ENCODE measurements around the gene NUB1.

The NUB1 gene

DNA sequence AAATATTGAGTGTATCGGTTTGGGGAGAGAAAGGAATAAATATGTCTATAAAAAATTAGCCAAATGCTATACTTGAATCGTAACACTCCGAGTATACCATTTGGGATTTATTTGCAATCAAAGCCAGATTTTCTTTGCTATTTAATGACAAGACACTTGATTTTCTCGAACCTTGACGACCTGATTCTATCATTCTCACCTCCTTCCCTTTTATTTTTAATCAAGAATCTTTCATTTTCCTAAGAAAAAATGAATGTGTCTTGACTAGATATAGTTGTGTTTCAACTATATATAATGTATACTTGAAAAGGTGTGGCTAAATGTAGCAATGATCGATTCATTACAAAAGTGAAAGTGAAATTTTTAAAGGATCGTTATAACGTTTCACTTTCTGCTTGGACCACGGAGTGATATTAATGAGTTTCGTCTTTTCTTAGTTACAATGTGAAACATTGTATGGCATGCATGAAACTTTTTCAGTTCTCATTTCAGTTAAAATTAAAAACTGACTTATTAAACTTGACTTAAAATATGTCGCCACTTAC is 562 bp downstream of the NUB1 start:
- no peak for DNase-seq (ENCODE audit: low read depth in 2 of 2, low spot score in 1 of 2)

DNA sequence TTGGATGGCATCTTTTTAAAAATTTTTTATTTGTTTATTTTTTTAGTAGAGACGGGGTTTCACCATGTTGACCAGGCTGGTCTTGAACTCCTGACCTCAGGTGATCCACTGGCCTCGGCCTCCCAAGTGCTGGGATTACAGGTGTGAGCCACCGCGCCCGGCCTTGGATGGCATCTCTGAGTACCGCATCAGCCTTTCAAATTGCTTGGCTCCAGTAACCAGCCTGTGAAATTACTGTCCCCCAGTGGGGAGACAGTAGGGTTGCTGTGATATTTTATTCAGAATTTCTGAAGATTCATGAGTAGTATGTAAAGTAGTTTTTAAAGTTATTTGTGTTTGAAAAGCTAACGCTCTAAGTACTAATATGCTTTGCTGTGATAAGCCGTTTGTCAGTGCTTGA is 1.2 kb downstream of the NUB1 start:
- no peak for DNase-seq (ENCODE audit: low read depth in 2 of 2, low spot score in 1 of 2)

DNA sequence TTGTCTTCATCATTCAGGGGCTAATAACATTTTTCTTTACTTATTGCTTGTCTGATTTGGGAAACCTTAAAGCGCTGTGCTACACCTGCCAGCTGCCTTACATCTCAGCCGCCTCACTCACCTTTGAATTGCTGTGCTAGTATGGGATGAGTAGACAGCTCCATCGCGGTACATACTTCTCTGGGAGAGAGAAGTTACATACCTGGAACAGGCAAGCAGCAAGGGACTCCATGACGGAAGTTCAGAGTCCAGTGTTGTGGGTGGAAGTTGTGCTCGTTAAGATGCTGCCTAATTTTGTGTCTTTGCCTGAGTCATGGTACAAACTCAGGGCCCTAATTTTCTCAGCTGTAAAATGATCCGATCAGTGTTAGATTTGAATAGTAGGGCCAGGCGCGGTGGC is 1.9 kb downstream of the NUB1 start:
- DNase-seq (ENCODE audit: low read depth in 2 of 2, low spot score in 1 of 2) = no peak

DNA sequence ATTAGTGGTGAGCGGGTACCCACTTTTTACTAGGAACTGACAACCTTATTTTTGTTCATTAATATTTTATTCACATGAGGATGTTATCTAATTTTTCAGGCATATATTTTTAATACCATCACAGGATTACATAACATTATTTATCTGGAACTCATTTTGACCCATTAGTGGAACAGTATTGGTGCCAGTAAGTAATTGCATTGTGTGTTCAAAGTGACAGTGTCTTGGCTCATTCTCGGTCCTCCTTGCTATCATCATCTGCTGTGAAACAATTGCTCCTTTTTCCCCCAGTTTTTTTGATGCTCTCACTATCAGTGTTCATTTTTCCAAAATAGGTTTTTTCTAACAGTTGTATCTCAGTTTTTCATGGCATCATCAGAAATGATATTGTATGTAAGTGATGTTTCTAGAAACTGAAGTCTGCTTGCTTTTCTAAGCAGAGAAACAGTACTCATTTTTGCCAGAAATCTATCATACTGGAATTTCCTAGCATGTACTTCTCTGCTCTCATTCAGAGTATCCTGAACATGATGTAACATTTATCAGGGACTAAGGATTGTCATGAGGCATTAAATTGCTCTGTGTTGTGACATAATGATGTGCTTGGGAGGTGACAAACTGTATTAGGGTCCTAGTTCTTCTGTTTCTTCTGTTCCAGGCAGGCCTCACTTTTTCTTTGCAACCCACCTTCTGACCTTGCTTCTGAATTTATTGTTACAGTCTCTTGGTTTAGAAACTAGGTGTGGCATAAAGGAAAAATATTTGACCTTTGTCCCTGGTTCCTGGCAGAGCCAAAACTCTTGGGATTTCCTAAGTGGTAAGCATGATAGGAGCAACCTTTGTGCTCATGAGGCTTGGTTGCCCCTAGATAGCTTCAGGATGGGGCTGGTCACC is 4.2 kb downstream of the NUB1 start:
- DNase-seq (ENCODE audit: low read depth in 2 of 2, low spot score in 1 of 2) = no peak

DNA sequence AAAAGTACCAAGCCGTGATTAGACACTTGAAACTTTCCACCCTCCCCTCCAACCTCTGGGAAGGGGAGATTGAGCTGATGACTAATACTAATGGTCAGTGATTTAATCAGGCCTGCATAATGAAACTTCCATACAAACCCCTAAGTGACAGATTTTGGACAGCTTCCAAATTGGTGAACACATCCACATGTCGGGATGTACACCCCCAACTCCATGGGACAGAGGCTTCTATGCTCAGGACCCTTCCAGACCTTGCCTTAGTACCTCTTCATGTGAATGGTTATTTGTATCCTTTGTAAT is 4.8 kb downstream of the NUB1 start:
- no peak for DNase-seq (ENCODE audit: low read depth in 2 of 2, low spot score in 1 of 2)

DNA sequence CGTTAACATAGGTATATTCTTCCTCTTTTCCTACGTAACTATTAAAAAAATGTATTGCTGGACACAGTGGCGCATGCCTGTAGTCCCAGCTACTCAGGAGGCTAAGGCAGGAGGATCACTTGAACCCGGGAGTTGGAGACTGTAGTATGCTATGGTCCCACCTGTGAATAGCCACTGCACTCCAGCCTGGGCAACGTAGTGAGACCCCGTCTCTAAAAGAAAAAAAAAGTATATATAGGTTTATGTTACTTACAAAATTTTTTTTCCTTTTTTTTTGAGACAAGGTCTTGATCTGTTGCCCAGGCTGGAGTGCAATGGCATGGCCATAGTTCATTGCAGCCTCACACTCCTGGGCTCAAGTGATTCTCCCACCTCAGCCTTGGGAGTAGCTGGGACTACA is 5.6 kb downstream of the NUB1 start:
- DNase-seq (ENCODE audit: low read depth in 2 of 2, low spot score in 1 of 2) = no peak

DNA sequence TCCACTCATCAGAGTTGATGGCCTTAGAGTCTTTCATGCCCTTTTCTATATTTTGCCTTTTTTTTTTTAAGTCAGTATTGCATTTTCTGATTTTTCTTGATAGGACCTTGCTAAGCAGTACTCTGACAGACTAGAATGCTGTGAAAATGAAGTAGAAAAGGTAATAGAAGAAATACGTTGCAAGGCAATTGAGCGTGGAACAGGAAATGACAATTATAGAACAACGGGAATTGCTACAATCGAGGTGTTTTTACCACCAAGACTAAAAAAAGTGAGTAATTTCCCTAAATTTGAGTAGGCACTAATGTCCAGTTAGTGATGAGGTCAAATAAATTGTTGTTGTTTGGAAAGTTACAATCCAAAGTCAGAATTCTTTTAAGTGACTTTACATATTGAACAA is 7.4 kb downstream of the NUB1 start:
- no peak for DNase-seq (ENCODE audit: low read depth in 2 of 2, low spot score in 1 of 2)

DNA sequence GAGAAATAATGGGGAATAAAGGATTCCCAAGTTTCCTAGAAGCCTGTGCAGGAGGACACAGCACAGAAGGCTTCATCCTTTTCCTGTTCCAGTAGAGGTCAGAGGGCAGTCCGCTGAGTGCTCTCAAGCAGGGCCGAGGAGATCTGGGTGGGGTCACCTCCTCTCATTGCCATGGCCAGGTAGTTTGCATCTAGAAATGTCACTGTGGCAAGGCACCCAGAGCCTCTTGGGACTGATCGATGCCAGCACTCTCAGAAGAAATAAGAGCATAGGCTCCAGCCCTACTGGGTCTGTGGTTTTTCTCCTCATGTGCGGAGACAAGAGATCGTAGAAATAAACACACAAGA is 7.9 kb downstream of the NUB1 start:
- no peak for DNase-seq (ENCODE audit: low read depth in 2 of 2, low spot score in 1 of 2)

DNA sequence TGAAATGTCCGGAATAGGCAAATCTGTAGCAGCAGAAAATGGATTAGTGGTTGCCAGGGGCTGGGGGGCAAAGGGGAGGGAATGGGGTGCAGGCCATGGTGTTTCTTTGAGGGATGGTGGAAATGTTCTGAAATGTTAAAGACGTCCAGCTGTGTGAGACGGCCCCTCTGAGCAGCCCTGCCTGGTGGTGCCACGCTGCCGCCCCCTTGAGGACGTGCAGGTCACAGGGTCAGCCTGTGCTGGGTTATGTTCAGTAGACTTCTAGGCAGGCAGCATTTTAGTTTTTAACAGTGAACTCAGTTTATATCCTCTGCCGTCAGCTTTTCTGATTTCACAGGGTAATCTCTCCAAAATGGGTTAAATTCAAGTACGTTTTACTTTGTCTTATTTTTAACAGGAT is 9.4 kb downstream of the NUB1 start:
- no peak for DNase-seq (ENCODE audit: low read depth in 2 of 2, low spot score in 1 of 2)

DNA sequence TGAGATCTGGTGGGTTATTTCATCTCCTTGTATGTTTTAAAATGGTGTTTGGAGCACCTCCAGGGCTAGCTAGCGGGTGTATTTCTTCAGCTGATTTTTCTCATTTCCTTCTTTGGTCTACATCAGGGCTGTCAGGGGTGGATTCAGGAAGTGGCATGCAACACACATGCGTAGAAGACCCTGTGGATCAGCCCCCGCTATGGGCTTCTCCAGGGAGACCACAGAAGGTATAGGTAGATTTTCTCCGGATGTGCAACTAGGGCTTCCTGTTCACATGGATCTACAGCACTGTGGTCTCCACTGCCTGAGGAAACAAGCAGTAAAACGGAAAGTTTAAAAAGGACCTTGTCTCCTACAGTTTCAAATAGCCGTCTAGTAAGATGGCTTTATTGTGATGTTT is 10.4 kb downstream of the NUB1 start:
- DNase-seq (ENCODE audit: low read depth in 2 of 2, low spot score in 1 of 2) = no peak

DNA sequence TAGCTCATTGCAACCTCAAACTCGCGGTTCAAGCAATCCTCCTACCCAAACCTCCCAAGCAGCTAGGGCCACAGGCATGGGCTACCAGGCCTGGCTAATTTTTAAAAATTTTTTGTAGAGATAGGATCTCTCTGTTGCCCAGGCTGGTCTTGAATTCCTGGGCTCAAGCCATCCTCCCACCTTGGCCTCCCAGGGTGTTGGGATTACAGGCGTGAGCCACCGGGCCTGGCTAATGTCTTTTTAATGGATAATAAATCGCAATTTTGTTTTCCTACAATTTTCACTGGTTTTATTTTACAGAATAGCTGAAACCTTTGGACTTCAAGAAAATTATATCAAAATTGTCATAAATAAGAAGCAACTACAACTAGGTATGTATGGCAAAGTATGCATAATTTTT is 10.9 kb downstream of the NUB1 start:
- no peak for DNase-seq (ENCODE audit: low read depth in 2 of 2, low spot score in 1 of 2)

DNA sequence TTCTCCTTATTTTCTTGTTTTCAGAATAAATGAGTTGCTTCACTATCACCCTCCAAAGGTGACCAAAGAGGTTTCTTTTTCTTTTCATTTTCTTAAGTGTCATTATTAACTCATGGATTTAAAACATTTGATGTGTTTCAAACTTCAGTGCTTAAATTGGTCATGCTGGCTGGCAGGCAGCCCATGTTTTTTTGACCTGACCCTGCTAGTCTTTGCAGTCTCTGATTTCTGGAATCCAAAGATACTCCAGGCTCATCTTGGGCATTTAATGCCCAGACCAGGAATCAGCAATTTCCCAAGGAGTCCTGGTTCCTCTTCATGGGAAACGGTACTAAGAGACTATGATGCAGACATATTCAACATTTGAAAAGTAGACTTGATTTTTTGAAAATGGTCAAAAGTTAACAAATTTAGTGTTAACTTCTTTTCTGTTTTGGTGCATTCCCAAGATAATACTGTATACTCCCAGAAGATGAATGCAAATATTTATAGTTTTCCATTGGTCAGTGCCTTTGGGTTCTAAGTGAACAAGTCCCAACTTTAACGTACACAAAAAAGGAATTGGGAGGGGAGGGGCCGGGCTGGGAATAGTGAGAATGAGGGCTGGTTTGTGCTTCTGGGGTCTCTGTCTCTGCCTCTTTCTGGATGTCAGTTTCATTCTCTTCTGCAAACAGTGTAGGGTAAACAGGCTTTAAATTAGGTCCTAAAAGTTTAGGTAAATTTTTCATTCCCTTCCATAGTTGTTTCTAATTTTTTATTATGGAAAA is 19.8 kb downstream of the NUB1 start:
- DNase-seq (ENCODE audit: low read depth in 2 of 2, low spot score in 1 of 2) = no peak

DNA sequence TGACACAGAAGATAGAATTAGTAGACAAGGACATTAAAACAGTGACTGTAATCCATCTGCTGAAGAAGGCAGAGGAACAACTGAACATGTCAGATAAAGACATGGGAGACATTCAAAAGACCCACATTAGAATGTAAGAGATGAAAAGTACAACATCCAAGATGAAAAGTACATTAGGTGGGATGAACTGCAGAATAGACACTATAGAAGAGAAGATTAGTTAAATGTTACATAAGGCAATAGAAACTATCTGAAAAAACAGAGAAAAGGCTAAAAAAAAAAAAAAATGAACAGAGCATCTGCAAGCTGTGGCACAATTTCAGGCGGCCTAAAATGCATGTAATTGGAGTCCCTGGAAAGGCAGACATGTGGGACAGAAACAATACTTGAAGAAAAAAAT is 21.6 kb downstream of the NUB1 start:
- DNase-seq (ENCODE audit: low read depth in 2 of 2, low spot score in 1 of 2) = no peak

DNA sequence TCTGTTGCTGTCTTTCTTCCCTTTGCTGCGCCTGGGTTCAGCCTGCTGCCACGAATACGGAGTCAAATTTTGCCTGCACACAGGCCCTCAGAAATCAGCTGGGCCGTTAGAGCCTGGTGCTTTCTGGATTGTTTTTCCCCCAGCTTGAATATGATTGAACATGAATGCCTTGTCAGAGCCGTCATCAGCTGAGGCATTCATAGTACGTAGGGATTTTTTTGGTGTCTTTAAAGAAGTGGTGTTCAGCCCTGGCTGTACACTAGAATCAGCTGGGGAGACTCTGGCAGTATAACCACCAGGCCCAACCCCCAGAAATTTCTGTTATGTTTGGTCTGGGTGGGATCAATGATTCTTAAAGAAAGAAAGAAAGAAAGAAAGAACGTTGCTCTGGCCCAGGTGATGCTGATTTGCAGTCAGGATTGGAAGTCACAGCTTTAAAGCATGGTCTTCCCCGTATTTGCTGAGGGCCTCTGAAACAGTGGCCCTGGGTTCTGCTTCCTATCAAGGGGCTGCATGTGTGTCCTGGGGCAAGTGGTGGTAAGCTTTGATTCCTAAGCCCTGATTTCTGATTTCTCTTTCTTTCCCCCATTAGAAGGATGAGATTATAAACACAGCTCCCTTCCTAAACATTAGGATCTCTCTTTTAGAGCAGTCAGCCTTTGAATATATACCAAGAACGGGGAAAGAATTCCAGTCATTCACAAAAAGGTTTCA is 24.7 kb downstream of the NUB1 start:
- DNase-seq (ENCODE audit: low read depth in 2 of 2, low spot score in 1 of 2) = no peak

DNA sequence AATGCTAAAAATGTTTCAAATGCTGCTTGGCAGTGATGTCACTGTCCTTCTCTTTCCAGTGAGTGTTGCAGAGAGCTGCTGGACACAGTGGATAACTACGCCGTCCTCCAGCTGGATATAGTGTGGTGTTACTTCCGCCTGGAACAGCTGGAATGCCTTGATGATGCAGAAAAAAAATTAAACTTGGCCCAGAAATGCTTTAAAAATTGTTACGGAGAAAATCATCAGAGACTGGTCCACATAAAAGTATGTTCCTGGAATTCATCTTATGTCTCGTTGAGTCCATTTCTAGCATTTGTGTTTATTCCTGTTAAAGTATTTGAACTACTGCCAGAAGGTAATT is 25.2 kb downstream of the NUB1 start:
- no peak for DNase-seq (ENCODE audit: low read depth in 2 of 2, low spot score in 1 of 2)

DNA sequence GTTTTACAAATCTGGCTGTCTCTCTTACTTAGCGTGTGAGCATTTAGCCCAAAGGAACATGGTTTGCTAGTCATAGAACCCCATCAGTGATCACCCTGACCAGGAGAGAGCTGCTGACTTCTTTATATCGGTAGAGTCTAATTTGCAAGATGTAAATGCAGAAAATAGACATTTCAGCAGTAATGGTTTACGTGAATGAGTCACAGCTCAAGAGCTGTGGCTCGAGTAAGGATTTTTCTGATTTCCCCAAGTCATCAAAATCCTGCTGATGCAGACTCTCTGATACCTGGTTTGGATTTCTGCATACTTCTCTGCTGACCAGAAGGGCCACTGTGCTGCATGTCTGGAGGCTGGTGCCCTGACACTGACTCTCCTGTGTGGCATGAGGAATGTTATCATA is 25.7 kb downstream of the NUB1 start:
- no peak for DNase-seq (ENCODE audit: low read depth in 2 of 2, low spot score in 1 of 2)

DNA sequence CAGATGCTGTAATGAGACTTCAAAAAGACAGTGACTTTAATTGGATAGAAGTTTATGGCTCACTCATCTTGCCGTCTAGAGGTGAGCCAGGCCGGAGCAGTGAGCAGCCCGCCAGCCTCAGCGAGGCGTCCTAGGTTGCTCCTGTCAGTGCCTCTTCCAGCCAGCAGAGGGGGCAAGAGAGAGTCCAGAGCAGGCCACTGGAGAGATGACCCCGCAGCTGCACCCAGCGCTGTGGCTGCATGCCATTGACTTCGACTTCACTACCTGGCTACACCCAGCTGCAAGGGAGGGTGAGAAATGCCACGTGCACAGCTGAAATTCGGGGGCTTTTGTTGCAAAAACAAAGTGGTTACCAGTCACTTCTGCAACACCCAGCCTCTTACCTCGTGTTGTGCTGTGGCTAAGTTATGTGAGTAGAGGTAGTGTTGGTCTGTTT is 26.5 kb downstream of the NUB1 start:
- peak; percentile 38 to 52 for DNase-seq (ENCODE audit: low read depth in 2 of 2, low spot score in 1 of 2)

DNA sequence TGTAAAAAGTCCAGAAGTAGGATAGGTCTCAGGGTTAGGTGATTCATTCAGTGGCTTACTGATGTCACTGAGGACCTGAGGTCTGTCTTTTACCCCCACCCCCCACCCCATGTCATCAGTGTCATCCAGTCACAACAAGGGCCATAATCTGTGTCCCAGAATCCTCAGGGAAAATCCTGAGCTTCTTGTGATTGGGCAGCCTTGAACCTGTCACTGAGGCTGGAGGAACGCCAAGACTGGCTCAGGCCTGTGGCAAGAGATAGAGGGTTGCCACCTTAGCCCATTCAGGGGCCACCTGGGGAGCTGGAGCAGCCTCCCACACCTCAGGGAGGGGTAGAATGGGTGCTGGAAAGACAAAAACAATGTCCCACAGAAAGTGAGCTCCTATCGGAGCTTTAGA is 29.7 kb downstream of the NUB1 start:
- DNase-seq (ENCODE audit: low read depth in 2 of 2, low spot score in 1 of 2) = no peak

DNA sequence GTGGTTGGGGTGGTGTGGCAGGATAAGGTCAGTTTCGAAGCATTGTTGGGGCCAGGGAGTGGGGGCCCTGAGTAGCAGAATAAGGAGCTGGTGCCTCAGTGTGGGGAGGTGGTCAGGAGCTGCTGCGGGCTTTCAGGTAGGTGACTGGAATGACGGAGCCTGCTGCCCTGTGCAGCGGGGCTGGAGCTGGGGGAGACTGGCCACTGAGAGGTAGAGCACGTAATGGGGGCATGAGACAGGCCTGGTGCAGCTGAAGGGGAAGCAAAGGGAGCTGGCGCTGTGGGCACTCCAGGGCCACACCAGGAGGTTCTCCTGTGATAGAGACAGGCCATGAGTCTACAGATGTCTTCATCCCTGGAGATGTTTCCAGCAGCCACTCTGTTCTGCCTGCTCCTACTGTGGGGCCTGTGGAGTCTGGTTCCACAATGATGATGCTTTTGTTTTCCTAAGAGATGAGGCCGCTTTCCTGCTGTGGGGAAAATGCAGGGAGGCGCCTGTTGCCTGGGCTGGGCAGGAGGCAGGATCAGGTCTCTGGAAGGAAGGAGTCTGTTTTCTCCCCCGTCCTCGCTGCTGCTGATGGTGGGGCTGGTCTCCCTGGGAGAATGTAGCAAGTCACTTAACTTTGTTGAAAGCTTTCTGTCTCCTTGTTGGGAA is 31.1 kb downstream of the NUB1 start:
- DNase-seq (ENCODE audit: low read depth in 2 of 2, low spot score in 1 of 2) = no peak

DNA sequence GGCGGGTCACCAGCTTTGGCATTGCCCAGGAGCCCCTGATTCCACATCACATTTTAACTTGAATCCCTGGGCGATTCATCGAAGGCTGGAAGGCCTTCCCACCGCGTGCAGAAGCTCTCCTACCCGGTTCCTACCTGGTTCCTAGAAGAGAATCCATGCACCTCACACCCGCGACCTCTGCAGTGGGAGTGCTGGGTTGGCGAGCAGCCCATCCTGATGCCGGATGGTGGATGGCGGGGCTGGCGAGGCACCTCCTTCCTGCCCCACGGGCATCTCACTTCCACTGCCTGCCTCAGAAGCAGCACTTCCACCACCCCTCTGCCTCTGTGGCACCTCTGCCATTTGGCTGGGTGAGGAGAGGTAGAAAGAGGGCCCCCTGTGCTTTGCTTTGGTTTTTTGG is 32.0 kb downstream of the NUB1 start:
- DNase-seq (ENCODE audit: low read depth in 2 of 2, low spot score in 1 of 2) = no peak

DNA sequence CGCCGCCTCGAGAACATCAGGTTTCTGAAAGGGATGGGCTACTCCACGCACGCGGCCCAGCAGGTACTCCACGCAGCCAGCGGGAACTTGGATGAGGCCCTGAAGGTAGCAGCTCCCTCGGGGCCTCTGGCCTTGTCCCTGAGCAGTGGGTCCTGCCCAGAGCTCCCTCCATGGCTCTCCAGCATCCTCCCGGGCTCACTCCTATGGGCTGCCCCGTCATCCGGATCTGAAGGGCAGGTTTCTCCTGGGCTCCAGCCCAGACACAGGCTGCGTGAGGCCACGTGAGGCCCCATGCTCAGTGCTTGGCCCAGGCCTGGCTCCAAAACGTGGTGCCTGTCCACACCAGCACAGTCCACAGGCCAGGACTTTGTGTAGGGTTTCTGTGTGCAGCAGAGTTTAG is 32.5 kb downstream of the NUB1 start:
- no peak for DNase-seq (ENCODE audit: low read depth in 2 of 2, low spot score in 1 of 2)

DNA sequence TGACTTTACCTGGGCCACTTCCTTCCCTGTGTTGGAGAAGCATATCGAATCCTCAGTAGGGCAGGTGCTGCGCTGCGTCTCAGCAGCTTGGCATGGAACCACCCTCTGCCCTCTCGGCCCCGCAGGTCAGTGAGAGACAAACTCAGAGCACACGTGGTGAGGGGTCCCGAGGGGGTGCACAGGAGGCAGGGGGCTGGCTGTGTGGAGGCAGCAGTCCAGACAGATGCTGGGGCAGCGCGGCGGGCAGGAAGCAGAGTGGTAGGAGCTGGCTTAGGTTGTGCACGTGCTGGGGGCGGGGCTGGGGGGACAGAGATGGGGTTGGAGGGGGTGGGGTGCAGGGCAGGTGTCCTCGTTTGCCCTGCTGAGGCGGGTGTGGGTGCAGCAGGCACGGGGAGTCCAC is 33.1 kb downstream of the NUB1 start:
- no peak for DNase-seq (ENCODE audit: low read depth in 2 of 2, low spot score in 1 of 2)

Measured in stimulated activated CD8-positive, alpha-beta memory T cell treated with anti-CD3 and anti-CD28 coated beads, Interleukin-4, amount 100 ng/mL, for 4 hours (primary cell).